ENCODE data around the gene CAMK2B.

CAMK2B gene

GRCh38 chr7:44333911-44334733, 8.7 kb upstream of the CAMK2B start:
- TF ChIP-seq EZH2phosphoT487 (IDR thresholded peaks at IDR 0.05; ENCODE audit: borderline replicate concordance) (no peak), CTCF (conservative IDR thresholded peaks at IDR 0.05; ENCODE audit: low read length) (no peak)
- no peak overlapping the region for H3K4me3 ChIP-seq (ENCODE audit: low read length, poor library complexity, severe bottlenecking)
- H3F3A ChIP-seq (ENCODE audit: low read depth) = no peaks in the 10 kb centered on the region
- H2AFZ ChIP-seq (ENCODE audit: low read length) = no peak overlapping the region
- H3K27me3 ChIP-seq (ENCODE audit: insufficient read depth, low read length, poor library complexity, severe bottlenecking) = no peaks in the 10 kb centered on the region
- H3K9ac ChIP-seq (ENCODE audit: low read depth, low read length, poor library complexity, severe bottlenecking) = no peak overlapping the region
- H3K36me3 ChIP-seq (ENCODE audit: insufficient read depth, low read length) = no peaks in the 10 kb centered on the region
- H3K9me3 ChIP-seq (ENCODE audit: insufficient read depth, low read depth, low read length) = no peaks in the 10 kb centered on the region
- H3K4me1 ChIP-seq (ENCODE audit: insufficient read depth, low read length, poor library complexity, severe bottlenecking) = no peaks in the 10 kb centered on the region
- H3K79me2 ChIP-seq (ENCODE audit: insufficient read depth, low read length) = no peaks in the 10 kb centered on the region
- H3K9me2 ChIP-seq (replicated peaks; ENCODE audit: low read depth, low read length) = no peaks in the 10 kb centered on the region
- no peaks in the 10 kb centered on the region for H4K20me1 ChIP-seq (ENCODE audit: insufficient read depth, low read length, poor library complexity, severe bottlenecking)
- H3K4me2 ChIP-seq (ENCODE audit: low read depth, low read length, poor library complexity, severe bottlenecking) = no peak overlapping the region

- no peaks in the 10 kb centered on the region for H3K9me2 ChIP-seq (replicated peaks; ENCODE audit: low read depth, low read length)
- no peaks in the 10 kb centered on the region for H3K4me1 ChIP-seq (ENCODE audit: insufficient read depth, low read length, poor library complexity, severe bottlenecking)
- no peak overlapping the region for H3K4me2 ChIP-seq (ENCODE audit: low read depth, low read length, poor library complexity, severe bottlenecking)
- no peak overlapping the region for H2AFZ ChIP-seq (ENCODE audit: low read length)
- no peak overlapping the region for H3K4me3 ChIP-seq (ENCODE audit: low read length, poor library complexity, severe bottlenecking)
- no peaks in the 10 kb centered on the region for H4K20me1 ChIP-seq (ENCODE audit: insufficient read depth, low read length, poor library complexity, severe bottlenecking)
- no peaks in the 10 kb centered on the region for H3K9me3 ChIP-seq (ENCODE audit: insufficient read depth, low read depth, low read length)
- no peaks in the 10 kb centered on the region for H3K36me3 ChIP-seq (ENCODE audit: insufficient read depth, low read length)
- H3K27me3 ChIP-seq (ENCODE audit: insufficient read depth, low read length, poor library complexity, severe bottlenecking) = no peaks in the 10 kb centered on the region
- no peaks in the 10 kb centered on the region for H3F3A ChIP-seq (ENCODE audit: low read depth)
- no peak overlapping the region for H3K9ac ChIP-seq (ENCODE audit: low read depth, low read length, poor library complexity, severe bottlenecking)
- no peak for TF ChIP-seq CTCF (conservative IDR thresholded peaks at IDR 0.05; ENCODE audit: low read length)
- TF ChIP-seq EZH2phosphoT487 (IDR thresholded peaks at IDR 0.05; ENCODE audit: borderline replicate concordance) = no peak
- no peaks in the 10 kb centered on the region for H3K79me2 ChIP-seq (ENCODE audit: insufficient read depth, low read length)
These were observed 6.3 kb upstream of the CAMK2B start for GRCh38 chr7:44331682-44332081.

- no peaks in the 10 kb centered on the region for H3K27me3 ChIP-seq (ENCODE audit: insufficient read depth, low read length, poor library complexity, severe bottlenecking)
- H3K4me2 ChIP-seq (ENCODE audit: low read depth, low read length, poor library complexity, severe bottlenecking) = no peak overlapping the region
- no peaks in the 10 kb centered on the region for H4K20me1 ChIP-seq (ENCODE audit: insufficient read depth, low read length, poor library complexity, severe bottlenecking)
- no peaks in the 10 kb centered on the region for H3K4me1 ChIP-seq (ENCODE audit: insufficient read depth, low read length, poor library complexity, severe bottlenecking)
- H3F3A ChIP-seq (ENCODE audit: low read depth) = no peaks in the 10 kb centered on the region
- no peaks in the 10 kb centered on the region for H3K36me3 ChIP-seq (ENCODE audit: insufficient read depth, low read length)
- H3K9me2 ChIP-seq (replicated peaks; ENCODE audit: low read depth, low read length) = no peaks in the 10 kb centered on the region
- no peaks in the 10 kb centered on the region for H3K79me2 ChIP-seq (ENCODE audit: insufficient read depth, low read length)
- no peak for TF ChIP-seq EZH2phosphoT487 (IDR thresholded peaks at IDR 0.05; ENCODE audit: borderline replicate concordance)
- no peak for TF ChIP-seq CTCF (conservative IDR thresholded peaks at IDR 0.05; ENCODE audit: low read length)
- H3K4me3 ChIP-seq (ENCODE audit: low read length, poor library complexity, severe bottlenecking) = no peak overlapping the region
- H3K9ac ChIP-seq (ENCODE audit: low read depth, low read length, poor library complexity, severe bottlenecking) = no peak overlapping the region
- no peak overlapping the region for H2AFZ ChIP-seq (ENCODE audit: low read length)
- no peaks in the 10 kb centered on the region for H3K9me3 ChIP-seq (ENCODE audit: insufficient read depth, low read depth, low read length)
These were observed 4.9 kb upstream of the CAMK2B start for GRCh38 chr7:44330331-44330730.

Measured in Loucy (cell line).